Measurements from ENCODE around the gene KIAA1143.

Gene KIAA1143

DNA sequence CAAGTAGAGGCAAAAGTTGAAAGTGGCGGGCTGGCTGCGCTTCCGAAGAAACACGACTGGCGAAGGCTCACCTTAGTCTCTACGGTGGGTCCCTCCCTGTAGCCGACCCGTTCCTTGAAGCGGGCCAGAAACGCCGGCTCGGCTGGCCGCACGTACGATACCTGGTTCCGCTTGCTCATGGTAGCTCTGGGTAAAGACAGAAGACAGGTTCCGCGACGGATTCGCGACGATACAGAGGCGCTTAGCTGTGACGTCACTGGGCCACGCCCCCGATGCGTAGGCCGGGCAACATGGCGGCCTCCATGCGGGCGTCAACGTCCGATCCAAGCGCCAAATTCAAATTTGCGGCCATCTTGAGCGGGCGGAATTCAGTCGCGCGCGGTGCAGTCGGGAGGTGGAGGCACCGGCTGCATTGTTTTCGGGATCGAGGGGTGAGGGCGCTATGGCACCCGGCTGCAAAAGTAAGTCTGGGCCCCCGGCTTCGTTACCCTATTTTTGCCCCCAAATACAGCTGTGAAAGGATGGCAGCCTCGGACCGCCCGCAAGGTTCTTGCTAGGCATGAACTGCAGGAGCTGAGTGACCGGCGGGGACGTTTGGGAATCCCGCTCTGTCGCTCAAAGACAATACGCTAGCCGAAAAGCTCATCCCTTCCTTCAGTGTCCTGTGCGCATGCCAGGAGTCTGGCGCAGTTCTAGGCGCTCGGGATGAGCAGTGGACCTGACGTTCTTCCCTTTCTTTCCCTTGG is at the start of gene KIAA1143, which contains the start of gene KIF15:
Gene KIAA1143 (minus strand): TSS at position 196 of the 746 bp plus-strand sequence. CDS start 17 bp downstream, at position 179.
Gene KIF15 (plus strand): TSS at position 371 of the 746 bp plus-strand sequence. CDS start 72 bp downstream, at position 443.
- peak; percentile 98 for DNase-seq

DNA sequence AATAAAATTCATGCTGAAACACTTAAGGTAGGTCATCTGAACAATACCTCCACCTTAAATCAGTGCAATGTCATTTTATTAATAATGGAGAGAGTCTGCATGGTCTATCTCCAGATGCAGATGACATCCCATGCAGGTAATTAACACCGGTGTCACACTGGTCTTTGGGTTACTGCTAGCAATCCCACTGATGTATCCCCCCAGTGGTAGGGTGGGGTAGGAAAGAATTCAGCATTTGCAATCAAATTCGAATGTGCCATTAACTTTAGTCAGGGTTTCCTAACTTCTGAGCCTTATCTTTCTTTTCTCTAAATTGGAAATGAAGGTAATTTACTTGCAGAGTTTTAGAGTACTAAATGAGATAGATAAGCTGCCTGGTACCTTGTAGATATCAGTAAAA is 44.5 kb upstream of the KIAA1143 start:
- DNase-seq: no peak

DNA sequence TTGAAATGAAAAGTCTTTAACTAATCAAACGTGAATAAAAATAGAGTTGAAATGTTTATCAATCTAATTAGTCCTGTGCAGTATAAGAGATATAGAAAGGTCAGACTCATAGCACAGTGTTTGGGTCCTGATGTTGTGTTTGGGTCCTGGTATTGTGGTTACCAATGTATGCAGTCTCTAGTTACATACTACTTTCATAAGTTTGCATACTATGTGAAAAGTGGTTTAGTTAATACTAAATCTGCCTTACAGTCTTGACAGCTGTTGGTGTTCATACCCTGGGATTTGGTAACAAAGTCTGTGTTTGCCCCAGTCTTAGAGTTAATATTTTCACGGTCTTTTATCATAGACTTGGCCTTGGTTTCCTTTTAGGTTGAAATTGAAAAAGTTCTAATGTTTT is 41.9 kb upstream of the KIAA1143 start:
- no peak for DNase-seq

GRCh38 chr3:44802011-44802410 is 40.6 kb upstream of the KIAA1143 start:
- no peak for DNase-seq

GRCh38 chr3:44795197-44795596 is 33.8 kb upstream of the KIAA1143 start:
- DNase-seq: no peak

DNA sequence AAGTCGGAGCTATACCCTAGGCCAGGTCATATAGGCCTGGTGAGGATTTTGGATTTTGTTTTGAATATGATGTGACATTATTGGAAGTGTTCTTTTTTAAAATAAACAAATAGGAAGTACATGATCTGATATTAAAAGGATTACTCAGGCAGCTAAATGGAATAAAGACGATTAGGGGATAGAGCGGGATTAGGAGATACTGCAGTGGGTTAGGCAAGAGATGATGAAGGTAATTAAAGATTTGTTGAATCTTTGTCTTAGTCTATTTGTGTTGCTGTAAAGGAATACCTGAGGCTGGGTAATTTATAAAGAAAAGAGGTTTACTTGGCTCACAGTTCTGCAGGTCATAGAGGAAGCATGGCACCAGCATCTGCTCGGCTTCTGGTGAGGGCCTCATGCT is 21.5 kb upstream of the KIAA1143 start:
- DNase-seq: no peak

DNA sequence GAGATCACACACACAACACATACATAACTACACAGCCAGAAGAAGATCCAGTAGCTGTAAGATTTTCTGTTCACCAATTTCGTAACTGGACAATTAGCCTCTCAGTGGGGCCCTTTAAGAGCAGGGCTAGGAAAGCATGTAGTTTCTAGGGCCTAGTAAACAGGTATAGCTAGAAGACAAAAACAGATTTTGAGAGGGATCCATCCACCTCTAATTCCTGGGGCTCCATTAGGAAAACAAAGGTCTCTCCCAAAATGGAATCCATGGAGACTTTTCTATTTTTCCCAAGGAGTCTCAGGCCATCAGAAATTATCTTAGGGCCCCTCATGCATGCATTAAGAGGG is 10.7 kb upstream of the KIAA1143 start:
- no peak for DNase-seq

- no peak for DNase-seq
Observed at GRCh38 chr3:44771424-44772098, 10.1 kb upstream of the KIAA1143 start.

- DNase-seq: no peak
Observed at GRCh38 chr3:44764248-44764647, 2.8 kb upstream of the KIAA1143 start.

DNA sequence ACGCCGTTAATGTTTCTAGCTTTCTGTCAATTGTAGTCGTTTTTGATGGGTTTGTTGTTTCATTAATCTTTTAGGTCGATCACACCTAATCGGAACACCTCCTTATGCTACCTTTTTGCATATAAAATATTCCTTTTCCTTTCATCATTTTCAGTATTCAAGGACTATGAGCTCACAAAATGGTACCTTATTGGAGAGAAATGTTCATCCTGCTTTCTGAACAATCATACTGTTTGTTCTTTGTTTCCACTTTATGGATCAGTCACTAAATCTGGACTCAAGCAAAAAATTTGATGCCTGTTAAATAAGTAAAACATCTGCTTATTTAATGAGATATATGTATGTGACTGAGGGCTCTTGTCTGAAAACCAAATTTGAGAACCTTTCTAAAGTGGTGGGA is 1.3 kb upstream of the KIAA1143 start:
- no peak for DNase-seq

- no peak for DNase-seq
Observed at GRCh38 chr3:44762170-44762677, 805 bp upstream of the KIAA1143 start.

DNA sequence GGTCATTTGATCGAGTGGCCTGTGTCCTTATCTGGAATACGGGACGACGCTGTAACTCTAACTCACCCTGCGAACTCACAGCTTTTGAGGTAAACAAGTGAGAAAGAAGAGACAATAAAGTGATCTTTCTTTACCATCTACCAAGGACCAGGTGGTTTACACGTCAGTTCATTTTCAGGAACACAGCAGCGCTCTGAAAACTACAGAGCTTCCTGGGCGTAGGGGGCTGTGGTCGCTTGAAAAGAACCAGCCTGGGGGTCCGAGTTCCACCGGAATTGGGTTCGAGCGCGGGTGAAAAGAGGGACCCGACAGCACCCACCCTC is 357 bp downstream of the KIAA1143 start:
- DNase-seq: no peak

- DNase-seq: no peak
Observed at GRCh38 chr3:44734646-44735168, 26.7 kb downstream of the KIAA1143 start.

DNA sequence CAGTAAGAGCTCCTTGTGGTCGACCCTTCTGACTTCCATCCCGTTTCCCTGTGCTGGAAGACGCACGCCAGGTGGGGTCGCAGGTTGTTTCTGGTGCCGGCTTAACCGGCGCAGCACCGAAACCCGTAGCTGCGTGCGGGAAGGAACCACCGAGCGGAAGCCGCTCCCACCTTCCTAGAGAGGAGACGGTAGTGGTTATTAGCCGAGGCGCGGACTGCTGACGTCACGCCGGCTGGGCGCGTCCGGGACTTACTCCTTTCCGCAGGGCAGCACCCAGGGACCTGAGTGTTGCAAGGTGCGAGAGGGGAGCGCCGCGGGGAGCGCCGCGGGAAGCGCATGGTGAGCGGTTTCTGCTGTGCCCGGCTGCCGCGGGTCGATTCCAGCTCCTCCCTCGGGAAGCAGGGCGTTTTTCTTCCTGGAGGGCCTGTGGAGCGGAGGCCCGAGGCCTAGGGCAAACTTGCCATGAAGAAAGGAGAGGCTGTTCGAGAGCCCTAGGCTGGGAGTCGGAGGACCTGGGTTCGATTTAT is 32.0 kb downstream of the KIAA1143 start, which contains the start of gene ZNF501:
Gene ZNF501 (plus strand): TSS at position 252 of the 527 bp plus-strand sequence. CDS start 4,787 bp downstream, outside the sequence.
- peak; percentile 75 to 76 for DNase-seq

GRCh38 chr3:44722103-44722401 is 39.4 kb downstream of the KIAA1143 start:
- no peak for DNase-seq

DNA sequence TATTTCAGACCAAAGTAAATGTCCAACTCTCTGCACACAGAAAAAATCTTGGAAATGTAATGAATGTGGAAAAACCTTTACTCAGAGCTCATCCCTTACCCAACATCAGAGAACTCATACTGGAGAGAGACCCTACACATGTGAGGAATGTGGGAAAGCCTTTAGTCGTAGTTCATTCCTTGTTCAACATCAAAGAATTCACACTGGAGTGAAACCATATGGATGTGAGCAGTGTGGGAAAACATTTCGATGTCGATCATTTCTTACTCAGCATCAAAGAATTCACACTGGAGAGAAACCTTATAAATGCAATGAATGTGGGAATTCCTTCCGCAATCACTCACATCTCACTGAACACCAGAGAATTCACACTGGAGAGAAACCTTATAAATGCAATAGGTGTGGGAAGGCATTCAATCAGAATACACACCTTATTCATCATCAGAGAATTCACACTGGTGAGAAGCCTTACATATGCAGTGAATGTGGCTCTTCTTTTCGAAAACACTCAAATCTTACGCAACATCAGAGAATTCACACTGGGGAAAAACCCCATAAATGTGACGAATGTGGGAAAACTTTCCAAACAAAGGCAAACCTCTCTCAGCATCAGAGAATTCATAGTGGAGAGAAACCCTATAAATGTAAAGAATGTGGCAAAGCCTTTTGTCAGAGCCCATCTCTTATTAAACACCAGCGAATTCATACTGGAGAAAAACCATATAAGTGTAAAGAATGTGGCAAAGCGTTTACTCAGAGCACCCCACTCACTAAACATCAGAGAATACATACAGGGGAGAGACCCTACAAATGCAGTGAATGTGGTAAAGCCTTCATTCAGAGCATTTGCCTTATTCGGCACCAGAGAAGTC is 40.0 kb downstream of the KIAA1143 start:
- DNase-seq: no peak

DNA sequence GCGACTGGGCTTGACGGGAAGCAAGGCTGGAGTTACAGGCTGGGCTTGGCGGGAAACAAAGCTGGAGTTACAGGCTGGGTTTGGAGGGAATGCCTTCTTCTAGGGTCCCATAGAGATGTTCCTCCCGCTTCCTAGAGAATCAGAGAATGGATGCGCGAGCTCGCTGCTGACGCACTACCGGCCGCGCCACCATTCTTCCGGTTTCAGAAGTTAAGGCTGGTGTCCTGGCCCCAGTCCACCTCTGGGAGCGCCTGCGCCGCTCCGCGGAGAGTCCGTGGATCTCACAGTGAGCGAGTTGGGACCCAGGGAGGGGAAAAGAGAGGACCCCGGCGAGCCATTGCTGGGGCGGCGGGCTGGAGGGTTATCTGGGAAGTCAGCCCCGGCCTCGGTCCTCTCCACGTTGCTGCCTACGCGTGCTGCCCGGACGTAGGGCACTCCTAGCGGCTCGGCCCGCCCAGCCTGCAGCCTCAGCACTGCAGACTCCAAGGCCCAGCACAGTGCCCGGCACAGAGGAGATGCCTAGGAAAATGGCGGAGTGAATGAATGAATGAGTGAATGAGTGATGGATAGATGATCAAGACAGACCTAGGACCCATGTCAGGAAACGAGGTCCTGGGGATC is 48.9 kb downstream of the KIAA1143 start, which contains the start of gene ZNF502:
Gene ZNF502 (plus strand): TSS at position 206 of the 621 bp plus-strand sequence. CDS start 7,602 bp downstream, outside the sequence.
- DNase-seq: peak; percentile 16 to 29
